ENCODE results near the gene CLDN9.

Gene CLDN9

GRCh38 chr16:2974319-2975056 is 38.2 kb upstream of the CLDN9 start:
- DNase-seq: no peak

- DNase-seq: no peak
These were observed 37.4 kb upstream of the CLDN9 start for GRCh38 chr16:2975161-2975795.

- no peak for DNase-seq
These were observed 36.5 kb upstream of the CLDN9 start for GRCh38 chr16:2976201-2976600.

- no peak for DNase-seq
These were observed 36.0 kb upstream of the CLDN9 start for GRCh38 chr16:2976673-2977072.

- DNase-seq: no peak
These were observed 35.3 kb upstream of the CLDN9 start for GRCh38 chr16:2977440-2977839.

GRCh38 chr16:2979669-2980226 is 33.0 kb upstream of the CLDN9 start:
- DNase-seq: peak in 1 of 2 experiments; percentile 26

- peak; percentile 84 to 85 for DNase-seq
These were observed 32.2 kb upstream of the CLDN9 start, which contains the start of gene PKMYT1 for GRCh38 chr16:2980227-2981176. Gene PKMYT1, minus strand, starts transcription at chr16:2980446. Its CDS starts 789 bp downstream, at chr16:2979657.

GRCh38 chr16:2981177-2981898 is 31.4 kb upstream of the CLDN9 start:
- no peak for DNase-seq

- no peak for DNase-seq
These were observed 30.8 kb upstream of the CLDN9 start for GRCh38 chr16:2981899-2982250.

GRCh38 chr16:2982402-2982801 is 30.3 kb upstream of the CLDN9 start:
- no peak for DNase-seq

- DNase-seq: peak; percentile 47 to 50
These were observed 29.0 kb upstream of the CLDN9 start for GRCh38 chr16:2983706-2984136.

GRCh38 chr16:2985462-2985861 is 27.3 kb upstream of the CLDN9 start:
- no peak for DNase-seq

- no peak for DNase-seq
These were observed 26.8 kb upstream of the CLDN9 start for GRCh38 chr16:2985893-2986355.

- DNase-seq: no peak
These were observed 26.0 kb upstream of the CLDN9 start for GRCh38 chr16:2986623-2987188.

- DNase-seq: no peak
These were observed 25.4 kb upstream of the CLDN9 start for GRCh38 chr16:2987286-2987685.

- DNase-seq: no peak
These were observed 24.9 kb upstream of the CLDN9 start for GRCh38 chr16:2987833-2988232.

- DNase-seq: no peak
These were observed 24.1 kb upstream of the CLDN9 start for GRCh38 chr16:2988590-2989099.

GRCh38 chr16:2990891-2991290 is 21.8 kb upstream of the CLDN9 start:
- no peak for DNase-seq

GRCh38 chr16:2991566-2992261 is 21.0 kb upstream of the CLDN9 start:
- DNase-seq: no peak

GRCh38 chr16:2992383-2993081 is 20.2 kb upstream of the CLDN9 start:
- DNase-seq: no peak
